HepG2 (cell line): ENCODE results near the gene PDE4D. TPM values are rescaled to one million over a fixed set of nuclear protein-coding genes. Genes with fewer than 3 reads are reported as not detected.

ENCODE experiments used
- ATAC-seq: fragments of 200-7000 bp; cut with Tn5 transposase; 3 replicates; pipeline ENCODE4 v1.9.1; 2020; ENCODE audit warnings: mild to moderate bottlenecking, moderate library complexity
- BruUV-seq: library from RNA; stranded (reverse); fragments of 400-500 nt; replicated peaks from 2 replicates; lab custom pipeline; 2021; lab: Mats Ljungman, UMichigan
- CTCF ChIA-PET: fragments of 300-600 bp; formaldehyde crosslinking; extraction: SDS; loops from one replicate; lab custom pipeline; 2021; ENCODE audit warnings: low total read pairs, inconsistent platforms, low intra/inter-chr PET ratio; lab: Yijun Ruan, JAX
- POLR2A ChIA-PET: fragments of 350-600 bp; sonication (Branson Sonifier 250); formaldehyde crosslinking; loops from one replicate; lab custom pipeline; 2020; ENCODE audit warnings: antibody characterized with exemption, inconsistent platforms; lab: Yijun Ruan, JAX
- DNase-seq: peaks from one replicate; pipeline ENCODE4 v3.0.0-alpha.2; 2015; ENCODE audit warnings: low spot score
- FAIRE-seq: peaks from 3 replicates; lab custom pipeline; 2011; peaks lifted over from hg19 to GRCh38; lab: Jason Lieb, UNC
- H2AFZ ChIP-seq: one replicate; pipeline ENCODE4 v1.6.1; 2011; ENCODE audit warnings: low read length, inconsistent platforms
- H3K27ac ChIP-seq: fragments of 300-600 bp; 3 replicates; pipeline ENCODE4 v1.8.0; 2011; ENCODE audit warnings: mixed run types, mild to moderate bottlenecking, mixed read lengths, low read length, inconsistent platforms; ENCODE audit not compliant: insufficient read depth; ENCODE audit errors: extremely low read length
- H3K27me3 ChIP-seq, 2 experiments: fragments of 200-600 bp in 1 of 2; 2 replicates in 1 of 2; 3 replicates in 1 of 2; pipeline versions ENCODE4 v1.6.0 to v1.8.0; 2011; ENCODE audit warnings: low read length in 2 of 2, mild to moderate bottlenecking in 2 of 2, moderate library complexity in 2 of 2, inconsistent platforms in 1 of 2; ENCODE audit not compliant: insufficient read depth in 2 of 2, control insufficient read depth in 1 of 2
- H3K36me3 ChIP-seq, 2 experiments: fragments of 200-600 bp in 1 of 2; replicated peaks in 1 of 2; 2 replicates in 1 of 2; 3 replicates in 1 of 2; pipeline versions ENCODE4 v1.5.1 to v1.8.0; 2011; ENCODE audit warnings: low read length in 2 of 2, inconsistent platforms in 1 of 2; ENCODE audit not compliant: insufficient read depth in 2 of 2, control insufficient read depth in 1 of 2
- H3K4me1 ChIP-seq: 2 replicates; pipeline ENCODE4 v1.5.1; 2012; ENCODE audit warnings: low read length, inconsistent platforms; ENCODE audit not compliant: insufficient read depth
- H3K4me2 ChIP-seq: 2 replicates; pipeline ENCODE4 v1.6.0; 2011; ENCODE audit warnings: low read depth, low read length, inconsistent platforms
- H3K4me3 ChIP-seq, 3 experiments: fragments of 200-600 bp in 1 of 3; sonication (generic), shearing (Covaris generic) in 1 of 3; replicated peaks in 1 of 3; 2 replicates each; pipeline ENCODE4 v1.5.1; 2011 to 2016; ENCODE audit warnings: low read length in 3 of 3, inconsistent platforms in 2 of 3, low read depth in 2 of 3, mild to moderate bottlenecking in 2 of 3, control low read depth in 1 of 3, mixed read lengths in 1 of 3; ENCODE audit not compliant: insufficient read depth in 1 of 3
- H3K79me2 ChIP-seq: one replicate; pipeline ENCODE4 v1.6.1; 2011; ENCODE audit warnings: low read length, inconsistent platforms; ENCODE audit not compliant: insufficient read depth
- H3K9ac ChIP-seq: 2 replicates; pipeline ENCODE4 v1.6.0; 2011; ENCODE audit warnings: mild to moderate bottlenecking, low read depth, low read length, inconsistent platforms; ENCODE audit not compliant: insufficient read depth
- H3K9me3 ChIP-seq: 2 replicates; pipeline ENCODE4 v1.5.1; 2012; ENCODE audit warnings: mild to moderate bottlenecking, low read length
- H4K20me1 ChIP-seq: 2 replicates; pipeline ENCODE4 v1.6.0; 2011; ENCODE audit warnings: inconsistent platforms, mild to moderate bottlenecking, low read length, moderate library complexity; ENCODE audit not compliant: insufficient read depth
- AKAP8 ChIP-seq: sonication (generic); formaldehyde crosslinking; IDR thresholded peaks from 2 replicates; pipeline ENCODE4 v1.5.1; 2020; ENCODE audit warnings: mild to moderate bottlenecking, missing genetic modification reagents
- ETV6 ChIP-seq: sonication (generic); formaldehyde crosslinking; conservative IDR thresholded peaks from 2 replicates; pipeline ENCODE4 v1.4.0; 2020; ENCODE audit warnings: missing genetic modification reagents
- NONO ChIP-seq, 2 experiments: fragments of 450-650 bp in 1 of 2; sonication (generic) in 1 of 2; formaldehyde crosslinking in 1 of 2; IDR thresholded peaks in 1 of 2; conservative IDR thresholded peaks in 1 of 2; 2 replicates each; pipeline versions ENCODE4 v1.6.1 to v1.8.0; 2017 to 2022; ENCODE audit warnings: mild to moderate bottlenecking in 1 of 2, missing genetic modification reagents in 1 of 2, moderate library complexity in 1 of 2
- PBX3 ChIP-seq: sonication (generic); formaldehyde crosslinking; IDR thresholded peaks from 2 replicates; pipeline ENCODE4 v1.8.1; 2023; ENCODE audit warnings: missing genetic modification reagents, inconsistent platforms, borderline replicate concordance
- PRDM10 ChIP-seq: sonication (generic); formaldehyde crosslinking; IDR thresholded peaks from 2 replicates; pipeline ENCODE4 v1.4.0; 2020; ENCODE audit warnings: low read depth, missing genetic modification reagents
- RFXANK ChIP-seq: IDR thresholded peaks from 2 replicates; pipeline ENCODE4 v1.6.1; 2016
- SRF ChIP-seq: IDR thresholded peaks from 2 replicates; pipeline ENCODE4 v1.6.1; 2011; ENCODE audit warnings: mild to moderate bottlenecking, low read depth, low read length, moderate library complexity
- ZNF3 ChIP-seq: IDR thresholded peaks from 2 replicates; pipeline ENCODE4 v1.7.0; 2017; ENCODE audit warnings: inconsistent platforms
- ZNF446 ChIP-seq: sonication (generic); formaldehyde crosslinking; IDR thresholded peaks from 2 replicates; pipeline ENCODE4 v1.5.0; 2020; ENCODE audit warnings: mild to moderate bottlenecking, missing genetic modification reagents
- ZNF562 ChIP-seq: sonication (generic); formaldehyde crosslinking; IDR thresholded peaks from 2 replicates; pipeline ENCODE4 v1.8.0; 2022; ENCODE audit warnings: missing genetic modification reagents, borderline replicate concordance
- WGBS: methylation state at CpG from one replicate; pipeline ENCODE4 v1.1.6; 2017; ENCODE audit warnings: low lambda C conversion rate; 5-methylcytosine and 5-hydroxymethylcytosine counted together
- in situ Hi-C: cut with HindIII; loops from 2 replicates; pipeline ENCODE4 v1.10.0; 2017; ENCODE audit warnings: low pct_unique_long_range_greater_than_20kb; ENCODE audit not compliant: extremely low pct_ligation_motif_present
- intact Hi-C: fragments of 100-400 bp; cut with micrococcal nuclease; formaldehyde crosslinking; loops from one replicate; pipeline ENCODE4 v1.10.0; 2022; ENCODE audit not compliant: unreplicated experiment
- polyA plus RNA-seq, 8 experiments: library from polyadenylated mRNA; depleted of rRNA in 3 of 8; stranded (reverse) in 7 of 8; unstranded in 1 of 8; fragments of >200 nt; fragmentation: Illumina TruSeq in 4 of 8; extraction: Trizol in 4 of 8; gene quantifications; 2 replicates each; pipeline versions ENCODE4 v1.2.1 to v1.2.3, GENCODE V29; 2011 to 2016; ENCODE audit warnings: low read depth in 4 of 8, missing spikeins in 1 of 8, mixed read lengths in 1 of 8; ENCODE audit not compliant: insufficient read depth in 1 of 8
- total RNA-seq, 5 experiments: library from RNA; depleted of rRNA; stranded (reverse); fragments of >200 nt; fragmentation: Illumina TruSeq; extraction: Trizol; gene quantifications; 2 replicates each; pipeline ENCODE4 v1.2.3, GENCODE V29; 2016; ENCODE audit warnings: low read depth in 1 of 5
- TF ChIP-seq, protein P1 (sequence below): sonication (generic); formaldehyde crosslinking; IDR thresholded peaks from 2 replicates; pipeline ENCODE4 v1.5.0; 2020; ENCODE audit warnings: missing genetic modification reagents

PDE4D gene
- total and polyA plus RNA-seq, 2 of the 13 experiments (the other 11 are each of a cell fraction or from before 2014, with no cell fraction given) = 7.0 to 12.2 TPM

DNA sequence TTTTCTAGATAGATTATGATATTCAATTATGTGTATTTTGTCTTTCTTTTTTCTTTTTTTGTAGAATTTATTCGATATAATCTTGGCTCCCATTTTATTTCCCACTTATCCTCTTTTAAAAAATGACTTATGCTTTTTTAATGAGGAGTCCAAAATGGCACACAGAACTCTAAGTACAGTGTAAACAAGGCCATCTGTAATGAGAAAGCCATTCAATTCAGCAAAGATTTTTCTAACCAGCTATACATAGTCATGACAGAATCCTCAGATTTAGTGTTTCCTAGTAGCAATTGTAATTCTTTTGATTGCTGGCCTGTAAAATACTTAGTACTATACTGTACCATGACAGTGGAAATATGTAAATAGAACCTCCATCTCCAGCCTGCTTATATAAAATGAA, 659.3 kb downstream of the PDE4D start:
- CTCF ChIA-PET = no interaction called here
- POLR2A ChIA-PET = no interaction called here
- Histone ChIP-seq H3K36me3 (no peaks in the 10 kb centered on the region), H3K4me3 (no peak overlapping the region), H3K4me1 (no peaks in the 10 kb centered on the region), H4K20me1 (no peaks in the 10 kb centered on the region), H3K27ac (no peak overlapping the region), H3K79me2 (no peaks in the 10 kb centered on the region), H3K4me2 (no peak overlapping the region), H3K9ac (no peak overlapping the region), H3K9me3 (no peaks in the 10 kb centered on the region), H3K27me3 (no peaks in the 10 kb centered on the region), H2AFZ (no peak overlapping the region)
- in situ Hi-C loops (no loop called here), intact Hi-C loops (no loop called here)
- TF ChIP-seq PRDM10 (CRISPR knock-in tag) (no peak), SRF (no peak), NONO (IDR thresholded peaks at IDR 0.05) (no peak), NONO (CRISPR knock-in tag; conservative IDR thresholded peaks at IDR 0.05) (no peak), RFXANK (CRISPR knock-in tag) (no peak), ZNF3 (CRISPR knock-in tag) (no peak), ETV6 (CRISPR knock-in tag) (no peak), PBX3 (CRISPR knock-in tag) (no peak), ZNF446 (CRISPR knock-in tag) (no peak), AKAP8 (CRISPR knock-in tag) (no peak), ZNF562 (no peak)
- TF ChIP-seq, protein P1, sequence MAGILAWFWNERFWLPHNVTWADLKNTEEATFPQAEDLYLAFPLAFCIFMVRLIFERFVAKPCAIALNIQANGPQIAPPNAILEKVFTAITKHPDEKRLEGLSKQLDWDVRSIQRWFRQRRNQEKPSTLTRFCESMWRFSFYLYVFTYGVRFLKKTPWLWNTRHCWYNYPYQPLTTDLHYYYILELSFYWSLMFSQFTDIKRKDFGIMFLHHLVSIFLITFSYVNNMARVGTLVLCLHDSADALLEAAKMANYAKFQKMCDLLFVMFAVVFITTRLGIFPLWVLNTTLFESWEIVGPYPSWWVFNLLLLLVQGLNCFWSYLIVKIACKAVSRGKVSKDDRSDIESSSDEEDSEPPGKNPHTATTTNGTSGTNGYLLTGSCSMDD = no peak
- ATAC-seq = no peak
- BruUV-seq = no TSS peak
- DNase-seq = no peak
- WGBS = 4% methylated on average over 1 of the region's 1 CpG
- no peak for FAIRE-seq
